Measurements from ENCODE around the gene B3GNT9.

The B3GNT9 gene

DNA sequence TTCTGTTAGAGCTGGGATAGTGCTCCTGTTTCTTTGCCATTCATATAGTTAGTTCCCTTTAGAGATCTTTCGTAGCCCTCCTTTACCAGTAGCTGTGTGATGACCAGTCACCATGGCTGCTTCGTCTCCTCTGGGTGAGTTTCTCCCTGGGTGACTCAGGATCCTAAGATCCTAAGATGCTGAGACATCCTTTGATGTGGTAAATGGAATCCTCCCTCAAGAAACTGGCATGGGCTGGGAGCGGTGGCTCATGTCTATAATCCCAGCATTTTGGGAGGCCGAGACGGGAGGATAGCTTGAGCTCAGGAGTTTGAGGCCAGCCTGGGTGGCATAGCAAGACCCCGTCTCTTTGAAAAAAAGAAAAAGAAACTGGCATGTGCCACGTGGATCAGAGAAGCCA is 35.2 kb downstream of the B3GNT9 start:
- DNase-seq (ENCODE audit: low spot score) (peak; percentile 82), FAIRE-seq (no peak)

DNA sequence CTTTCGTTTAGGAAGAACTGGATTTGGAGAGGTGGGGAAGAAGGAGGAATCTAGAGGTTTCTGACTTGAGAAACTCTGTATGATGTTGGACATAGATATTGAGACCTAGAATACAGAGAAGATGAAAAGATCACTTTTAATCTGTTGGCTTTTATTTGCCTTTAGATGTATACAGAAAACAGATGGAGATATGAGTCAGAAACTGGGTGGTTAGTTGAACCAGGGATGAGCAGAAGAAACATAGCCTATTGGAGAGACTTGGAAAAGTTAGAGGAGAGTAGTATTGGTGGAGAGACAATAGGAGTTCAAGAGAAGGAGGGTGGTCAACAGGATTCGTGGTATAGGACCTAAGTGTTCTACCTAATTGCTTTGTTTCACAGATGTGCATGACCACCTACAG is 36.0 kb downstream of the B3GNT9 start:
- no peak for DNase-seq (ENCODE audit: low spot score)
- FAIRE-seq = no peak

DNA sequence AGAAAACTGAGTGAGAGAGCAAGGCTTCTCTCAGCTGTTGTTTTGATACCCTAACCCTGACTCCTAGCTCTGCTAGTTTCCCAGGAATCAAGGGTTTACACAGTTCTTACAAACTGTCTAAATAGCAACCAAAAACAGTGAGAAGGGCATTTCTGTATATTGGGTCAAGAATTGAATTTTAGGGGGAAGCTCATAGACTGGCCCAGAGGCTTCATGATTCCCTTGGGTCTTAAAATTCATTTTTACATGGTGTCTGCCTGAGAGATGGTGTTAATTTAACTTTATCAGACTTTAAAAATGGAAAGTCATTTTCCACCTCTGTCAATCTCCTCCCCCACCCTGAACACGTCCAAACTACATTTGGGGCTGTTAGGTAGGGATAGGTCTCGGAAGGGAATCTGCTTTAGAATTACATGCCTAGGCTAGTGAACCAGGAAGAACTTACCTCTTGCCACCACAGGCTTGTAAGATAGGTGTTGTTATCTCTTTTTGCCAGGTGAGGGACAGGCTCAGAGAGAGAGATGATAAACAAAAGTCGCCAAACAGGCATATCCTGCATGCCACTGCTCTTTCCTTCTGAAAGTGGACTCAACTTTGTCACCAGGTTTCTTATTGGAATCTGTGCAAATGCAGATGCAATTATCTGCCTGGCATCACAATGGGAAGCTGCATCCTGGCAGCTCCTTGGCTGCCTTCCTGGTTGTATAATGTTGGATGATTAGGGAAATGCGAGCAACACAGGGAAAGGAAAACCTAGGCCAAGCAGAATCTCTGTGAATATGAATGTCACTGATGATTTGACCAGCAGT is 38.0 kb downstream of the B3GNT9 start:
- DNase-seq (ENCODE audit: low spot score) = no peak
- FAIRE-seq = no peak

DNA sequence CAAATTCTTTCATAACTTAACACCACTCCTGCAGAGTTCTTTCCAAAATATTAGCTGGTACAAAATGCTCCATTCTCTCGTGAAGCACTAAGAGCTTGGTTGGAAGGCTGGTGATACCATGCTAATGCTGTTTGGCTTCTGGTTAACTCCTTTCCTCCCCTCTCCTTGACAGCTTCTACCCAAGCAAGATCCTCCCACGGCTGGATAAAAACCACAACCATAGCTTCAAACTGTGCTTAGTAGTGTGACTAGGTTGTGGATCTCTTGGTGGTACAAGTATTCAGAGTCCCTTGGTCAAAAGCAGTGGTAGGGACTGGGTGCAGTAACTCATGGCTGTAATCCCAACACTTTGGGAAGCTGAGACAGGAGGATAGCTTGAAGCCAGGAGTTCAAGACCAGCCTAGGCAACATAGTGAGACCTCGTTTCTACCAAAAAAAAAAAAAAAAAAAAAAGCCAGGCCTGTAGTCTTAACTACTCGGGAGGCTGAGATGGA is 38.8 kb downstream of the B3GNT9 start:
- FAIRE-seq = no peak
- DNase-seq (ENCODE audit: low spot score) = no peak

- FAIRE-seq (peak; percentile 96), DNase-seq (ENCODE audit: low spot score) (peak; percentile 98)
Measured at GRCh38 chr16:67109407-67110135, 41.2 kb downstream of the B3GNT9 start, which contains the start of gene PHAF1. Gene PHAF1 (plus strand): TSS chr16:67109941. CDS start chr16:67110176, 235 bp downstream.

DNA sequence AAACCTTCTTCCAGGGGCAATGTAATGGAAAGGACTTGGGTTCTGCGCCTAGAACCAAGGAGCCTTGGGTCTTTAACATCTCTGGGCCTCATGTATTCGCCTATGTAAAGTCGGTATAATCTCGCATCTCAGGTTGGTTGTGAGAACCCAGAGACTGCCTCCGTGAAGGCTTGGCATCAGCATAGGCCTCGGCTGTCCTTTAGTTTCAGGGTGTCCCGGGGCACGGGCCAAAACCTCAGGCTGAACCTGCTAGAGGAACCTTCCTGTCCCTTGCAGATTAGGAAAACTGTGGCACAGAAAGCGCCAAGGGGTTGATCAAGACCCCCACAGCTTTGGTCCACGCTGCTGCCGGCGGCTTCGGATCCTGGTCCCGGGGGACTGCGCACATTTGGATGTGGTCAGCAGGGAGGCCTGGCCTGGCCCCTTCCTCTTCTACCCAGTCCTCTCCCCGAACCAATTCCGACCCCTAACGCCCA is 41.8 kb downstream of the B3GNT9 start:
- no peak for FAIRE-seq
- DNase-seq (ENCODE audit: low spot score) = no peak

DNA sequence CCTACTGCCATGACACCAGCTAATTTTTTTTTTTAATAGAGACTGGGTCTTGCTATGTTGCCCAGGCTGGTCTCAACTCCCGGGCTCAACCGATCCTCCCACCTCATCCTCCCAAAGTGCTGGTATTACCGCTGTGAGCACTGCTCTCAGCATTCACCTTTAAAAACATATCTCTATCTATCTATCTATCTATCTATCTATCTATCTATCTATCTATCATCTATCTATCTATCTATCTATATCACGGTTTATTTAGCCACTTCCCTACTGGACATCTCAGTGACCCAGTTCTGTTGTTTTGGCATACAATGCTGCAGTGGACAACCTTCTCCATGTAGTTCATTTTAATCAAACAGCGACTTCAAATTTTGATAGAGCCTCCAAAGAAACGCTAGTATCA is 42.3 kb downstream of the B3GNT9 start:
- DNase-seq (ENCODE audit: low spot score) = no peak
- FAIRE-seq = no peak

- no peak for FAIRE-seq
Measured at GRCh38 chr16:67105881-67106280, 44.9 kb downstream of the B3GNT9 start.

GRCh38 chr16:67105246-67105645 is 45.6 kb downstream of the B3GNT9 start:
- no peak for FAIRE-seq
- no peak for DNase-seq (ENCODE audit: low spot score)

More at GRCh38 chr16:67105881-67106280, 44.9 kb downstream of the B3GNT9 start:
- no peak for DNase-seq (ENCODE audit: low spot score)

- no peak for FAIRE-seq
- DNase-seq (ENCODE audit: low spot score) = no peak
Measured at GRCh38 chr16:67104845-67105244, 46.0 kb downstream of the B3GNT9 start.

- no peak for FAIRE-seq
- peak; percentile 27 for DNase-seq (ENCODE audit: low spot score)
Measured at GRCh38 chr16:67104061-67104460, 46.7 kb downstream of the B3GNT9 start.

- no peak for DNase-seq (ENCODE audit: low spot score)
- FAIRE-seq = no peak
Measured at GRCh38 chr16:67101311-67102082, 49.3 kb downstream of the B3GNT9 start.

- no peak for DNase-seq (ENCODE audit: low spot score)
- FAIRE-seq = no peak
Measured at GRCh38 chr16:67100569-67101310, 50.1 kb downstream of the B3GNT9 start.

DNA sequence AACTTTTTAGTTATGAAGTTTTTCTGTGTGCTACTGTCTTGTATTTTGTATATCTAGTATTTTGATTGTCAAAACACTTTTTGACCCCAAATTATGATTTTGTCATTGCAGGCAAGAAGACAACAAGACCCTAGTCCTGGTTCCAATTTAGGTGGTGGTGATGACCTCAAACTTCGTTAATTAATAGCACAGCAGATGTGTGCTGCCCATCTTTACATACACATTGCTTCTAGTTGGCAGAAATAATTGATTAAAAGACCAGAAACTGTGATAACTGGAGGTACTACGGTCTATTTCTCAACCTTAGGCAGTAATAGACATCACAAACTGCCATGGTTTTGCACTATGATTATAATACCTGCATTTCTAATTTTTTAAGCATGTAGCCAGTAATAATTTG is 52.2 kb downstream of the B3GNT9 start:
- DNase-seq (ENCODE audit: low spot score) (no peak), FAIRE-seq (no peak)

Measured in urothelium cell line (cell line).